HL-60 (cell line): ENCODE measurements around the gene SPATA6.

Source experiments
- DNase-seq, 2 experiments: peaks; one replicate each; pipeline ENCODE4 v3.0.0-alpha.2; 2010 to 2020; ENCODE audit warnings: low read depth in 1 of 2, low spot score in 1 of 2
- H3K27ac ChIP-seq: fragments of 250-450 bp; sonication (Bioruptor Pico); replicated peaks from 2 replicates; pipeline ENCODE4 v1.5.1; 2020; ENCODE audit warnings: mild to moderate bottlenecking, moderate library complexity
- H3K27me3 ChIP-seq: fragments of 250-450 bp; sonication (Bioruptor Pico); 2 replicates; pipeline ENCODE4 v1.5.1; 2021; ENCODE audit warnings: mild to moderate bottlenecking, moderate library complexity; ENCODE audit not compliant: insufficient read depth, poor library complexity, severe bottlenecking
- H3K4me3 ChIP-seq: replicated peaks from 2 replicates; pipeline ENCODE4 v1.5.1; 2011; ENCODE audit warnings: mild to moderate bottlenecking, control low read depth, low read length; ENCODE audit not compliant: insufficient read depth
- CTCF ChIP-seq: IDR thresholded peaks from one replicate; pipeline ENCODE4 v1.5.1; 2011; ENCODE audit warnings: low read length, control low read depth, inconsistent platforms; ENCODE audit not compliant: insufficient read depth
- GABPA ChIP-seq: IDR thresholded peaks from 2 replicates; pipeline ENCODE4 v1.6.1; 2012; ENCODE audit warnings: low read depth
- POLR2AphosphoS5 ChIP-seq: IDR thresholded peaks from 2 replicates; pipeline ENCODE4 v1.6.1; 2012; ENCODE audit warnings: low read depth
- SPI1 ChIP-seq: IDR thresholded peaks from 2 replicates; pipeline ENCODE4 v1.6.1; 2012; ENCODE audit warnings: low read depth, mild to moderate bottlenecking, borderline replicate concordance
- TF ChIP-seq, protein P1 (sequence below): IDR thresholded peaks from 2 replicates; pipeline ENCODE4 v1.6.1; 2012; ENCODE audit warnings: low read depth; ENCODE audit not compliant: insufficient replicate concordance

The SPATA6 gene

DNA sequence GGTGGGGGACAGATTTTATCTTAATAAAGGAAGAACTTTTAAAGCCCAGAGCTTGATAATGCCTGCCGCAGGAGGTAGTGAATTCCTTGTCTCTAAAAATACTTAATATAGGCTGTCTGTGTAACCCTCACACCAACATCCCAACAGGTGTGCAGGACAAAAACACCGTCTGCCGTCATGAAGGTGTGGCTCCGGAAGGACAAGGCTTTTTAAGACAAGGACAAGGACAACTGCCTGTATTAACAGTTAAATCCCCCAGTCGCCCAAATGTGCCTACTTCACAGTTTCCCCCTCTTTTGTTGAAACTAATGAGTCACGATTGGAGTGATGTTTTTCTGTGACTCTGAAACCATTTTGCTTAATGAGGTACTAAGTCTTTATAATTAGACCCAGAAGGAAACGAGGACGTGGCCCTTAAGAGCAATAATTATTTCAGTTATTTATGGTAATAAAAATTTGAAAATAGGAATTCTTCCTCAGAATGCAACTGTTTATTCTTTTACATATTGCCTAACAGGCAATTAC, 27.3 kb upstream of the SPATA6 start:
- no peak for DNase-seq
- Histone ChIP-seq H3K27me3 (no peaks in the 10 kb centered on the region), H3K27ac (no peak overlapping the region), H3K4me3 (no peak overlapping the region)
- TF ChIP-seq CTCF, result no peak
- no peak for TF ChIP-seq SPI1

GRCh38 chr1:48498096-48498791, 26.2 kb upstream of the SPATA6 start:
- H3K27ac ChIP-seq, result no peak overlapping the region
- no peak overlapping the region for H3K4me3 ChIP-seq
- TF ChIP-seq POLR2AphosphoS5 (no peak), CTCF (peak; percentile 96)
- DNase-seq, result peak; percentile 36 to 58
- H3K27me3 ChIP-seq, result no peaks in the 10 kb centered on the region

DNA sequence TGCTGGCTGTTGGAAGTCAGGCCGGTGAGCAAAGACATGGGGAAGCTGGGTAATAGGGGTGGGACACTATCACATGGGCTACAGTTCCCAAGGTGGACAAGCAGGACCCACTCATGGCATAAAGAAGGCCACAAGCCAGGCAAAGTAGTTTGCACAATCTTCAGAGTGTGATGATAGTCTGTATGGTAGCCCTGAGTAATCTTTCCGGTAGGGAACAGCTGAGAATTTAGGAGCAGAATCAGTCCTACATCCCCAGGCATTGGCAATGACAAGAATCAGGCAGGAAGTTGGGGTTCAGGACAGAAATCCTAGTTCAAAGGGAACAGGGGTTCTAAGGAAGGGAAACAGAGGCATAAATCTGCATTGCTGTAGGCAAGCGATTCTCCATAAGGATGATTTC, 23.9 kb upstream of the SPATA6 start:
- H3K27ac ChIP-seq, result no peak overlapping the region
- H3K4me3 ChIP-seq, result no peak overlapping the region
- no peaks in the 10 kb centered on the region for H3K27me3 ChIP-seq
- TF ChIP-seq GABPA (no peak), POLR2AphosphoS5 (no peak)
- TF ChIP-seq, protein P1, sequence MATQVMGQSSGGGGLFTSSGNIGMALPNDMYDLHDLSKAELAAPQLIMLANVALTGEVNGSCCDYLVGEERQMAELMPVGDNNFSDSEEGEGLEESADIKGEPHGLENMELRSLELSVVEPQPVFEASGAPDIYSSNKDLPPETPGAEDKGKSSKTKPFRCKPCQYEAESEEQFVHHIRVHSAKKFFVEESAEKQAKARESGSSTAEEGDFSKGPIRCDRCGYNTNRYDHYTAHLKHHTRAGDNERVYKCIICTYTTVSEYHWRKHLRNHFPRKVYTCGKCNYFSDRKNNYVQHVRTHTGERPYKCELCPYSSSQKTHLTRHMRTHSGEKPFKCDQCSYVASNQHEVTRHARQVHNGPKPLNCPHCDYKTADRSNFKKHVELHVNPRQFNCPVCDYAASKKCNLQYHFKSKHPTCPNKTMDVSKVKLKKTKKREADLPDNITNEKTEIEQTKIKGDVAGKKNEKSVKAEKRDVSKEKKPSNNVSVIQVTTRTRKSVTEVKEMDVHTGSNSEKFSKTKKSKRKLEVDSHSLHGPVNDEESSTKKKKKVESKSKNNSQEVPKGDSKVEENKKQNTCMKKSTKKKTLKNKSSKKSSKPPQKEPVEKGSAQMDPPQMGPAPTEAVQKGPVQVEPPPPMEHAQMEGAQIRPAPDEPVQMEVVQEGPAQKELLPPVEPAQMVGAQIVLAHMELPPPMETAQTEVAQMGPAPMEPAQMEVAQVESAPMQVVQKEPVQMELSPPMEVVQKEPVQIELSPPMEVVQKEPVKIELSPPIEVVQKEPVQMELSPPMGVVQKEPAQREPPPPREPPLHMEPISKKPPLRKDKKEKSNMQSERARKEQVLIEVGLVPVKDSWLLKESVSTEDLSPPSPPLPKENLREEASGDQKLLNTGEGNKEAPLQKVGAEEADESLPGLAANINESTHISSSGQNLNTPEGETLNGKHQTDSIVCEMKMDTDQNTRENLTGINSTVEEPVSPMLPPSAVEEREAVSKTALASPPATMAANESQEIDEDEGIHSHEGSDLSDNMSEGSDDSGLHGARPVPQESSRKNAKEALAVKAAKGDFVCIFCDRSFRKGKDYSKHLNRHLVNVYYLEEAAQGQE, result no peak
- DNase-seq, result no peak

- TF ChIP-seq GABPA (no peak), SPI1 (no peak), POLR2AphosphoS5 (no peak), CTCF (no peak)
- TF ChIP-seq, protein P1, result no peak
- H3K4me3 ChIP-seq, result no peak overlapping the region
- DNase-seq, result no peak
- no peak overlapping the region for H3K27ac ChIP-seq
- no peaks in the 10 kb centered on the region for H3K27me3 ChIP-seq
Observed at GRCh38 chr1:48495166-48495565, 23.2 kb upstream of the SPATA6 start.
